Spleen (tissue), 11 donors: ENCODE measurements around the gene AKAP6. TPM values are rescaled to one million over a fixed set of nuclear protein-coding genes. Genes with fewer than 3 reads are reported as not detected.

ENCODE experiments used
- DNase-seq: peaks from one replicate; pipeline ENCODE4 v3.0.0-alpha.2; 2020
- H3K27ac ChIP-seq, 8 donors: fragments of 200-600 bp; sonication (generic) in 7 of 8; 1 replicate in 4 of 8; 2 replicates in 4 of 8; pipeline versions ENCODE4 v1.5.0 to v1.8.0; 2016 to 2021; ENCODE audit warnings: inconsistent platforms in 4 of 8, mild to moderate bottlenecking in 4 of 8, moderate library complexity in 1 of 8
- H3K27me3 ChIP-seq, 7 donors: fragments of 200-600 bp; sonication (generic) in 6 of 7; replicated peaks in 1 of 7; 1 replicate in 4 of 7; 2 replicates in 3 of 7; pipeline versions ENCODE4 v1.5.0 to v1.8.0; 2016 to 2021; ENCODE audit warnings: inconsistent platforms in 3 of 7, mild to moderate bottlenecking in 1 of 7
- H3K36me3 ChIP-seq, 6 donors: fragments of 200-600 bp; sonication (generic) in 5 of 6; 1 replicate in 4 of 6; 2 replicates in 2 of 6; pipeline versions ENCODE4 v1.5.0 to v1.8.0; 2016 to 2021; ENCODE audit warnings: inconsistent platforms in 2 of 6
- H3K4me1 ChIP-seq, 6 donors: fragments of 200-600 bp; sonication (generic) in 5 of 6; 1 replicate in 3 of 6; 2 replicates in 3 of 6; pipeline versions ENCODE4 v1.5.0 to v1.8.0; 2016 to 2021; ENCODE audit warnings: inconsistent platforms in 3 of 6
- H3K4me3 ChIP-seq, 8 donors: fragments of 200-600 bp; sonication (generic) in 7 of 8; 1 replicate in 4 of 8; 2 replicates in 4 of 8; pipeline versions ENCODE4 v1.5.0 to v1.8.0; 2016 to 2021; ENCODE audit warnings: inconsistent platforms in 4 of 8, mild to moderate bottlenecking in 4 of 8, moderate library complexity in 2 of 8
- H3K9me3 ChIP-seq, 8 donors: fragments of 200-600 bp; sonication (generic) in 7 of 8; 1 replicate in 4 of 8; 2 replicates in 4 of 8; pipeline versions ENCODE4 v1.5.0 to v1.8.0; 2016 to 2021; ENCODE audit warnings: inconsistent platforms in 4 of 8
- CTCF ChIP-seq, 11 experiments: fragments of 200-600 bp in 7 of 11; fragments of 450-650 bp in 4 of 11; sonication (generic) in 4 of 11; IDR thresholded peaks in 8 of 11; conservative IDR thresholded peaks in 3 of 11; 1 replicate in 7 of 11; 2 replicates in 4 of 11; pipeline versions ENCODE4 v1.4.0 to v1.8.0; 2016 to 2021; ENCODE audit warnings: antibody characterized with exemption in 11 of 11, inconsistent platforms in 4 of 11, mild to moderate bottlenecking in 1 of 11
- POLR2A ChIP-seq, 3 donors: fragments of 450-650 bp; IDR thresholded peaks; one replicate each; pipeline ENCODE4 v1.5.1; 2017; ENCODE audit warnings: antibody characterized with exemption in 3 of 3, mild to moderate bottlenecking in 1 of 3
- POLR2AphosphoS5 ChIP-seq, 3 donors: sonication (generic); formaldehyde crosslinking; IDR thresholded peaks; one replicate each; pipeline ENCODE4 v1.5.1; 2017; ENCODE audit warnings: antibody characterized with exemption in 3 of 3
- WGBS, 5 donors: extraction: QIAGEN DNeasy Blood & Tissue Kit in 3 of 5; methylation state at CpG; one replicate each; pipeline versions ENCODE4 v1.1.5 to v1.1.7; 2013 to 2018; 5-methylcytosine and 5-hydroxymethylcytosine counted together
- intact Hi-C: fragments of 100-400 bp; cut with DNase I; formaldehyde crosslinking; loops from one replicate; pipeline ENCODE4 v1.15.0; 2023; ENCODE audit warnings: low total_unique reads
- polyA plus RNA-seq, 3 donors: library from polyadenylated mRNA; stranded (reverse); fragments of 200-250 nt; gene quantifications; one replicate each; pipeline ENCODE4 v1.2.1, GENCODE V29; 2013
- total RNA-seq, 7 donors: library from RNA; depleted of rRNA in 3 of 7; stranded (reverse); fragments of >200 nt in 3 of 7; fragmentation: NEBNext Ultra II Directional in 4 of 7; extraction: Animal tissue kit (Norgen Biotek cat#: 25700) in 4 of 7; gene quantifications; one replicate each; pipeline versions ENCODE4 v1.1.0 to v1.2.1, GENCODE V29; 2016 to 2021
- donor health status: healthy with polysubstance abuse.
- donor health status: DM: no; HTN: no; CAD: no; lungs with moderate emphysema.
- donor health status: DM: no; HTN: no; CAD: no.
- donor health status: Bipolar disorder and iron deficiency.
- donor health status: healthy.
- donor health status: DM: no; HTN: no; CAD: no.
- donor health status: DM: yes; HTN: yes; CAD: no.

AKAP6 gene
- total and polyA plus RNA-seq, 10 donors, result 0.20 to 12.1 (median 4.8) TPM

- Histone ChIP-seq H3K27ac (no peak overlapping the region), H3K4me1 (no peaks in the 10 kb centered on the region), H3K27me3 (no peaks in the 10 kb centered on the region), H3K9me3 (peaks cover 0 to 5% (median 0%) of the 10 kb centered on the region in 8 donors), H3K36me3 (no peaks in the 10 kb centered on the region), H3K4me3 (no peak overlapping the region)
- DNase-seq, result no peak
- intact Hi-C loops, result no loop called here
- TF ChIP-seq POLR2AphosphoS5 (IDR thresholded peaks at IDR 0.05) (no peak), CTCF (IDR thresholded peaks at IDR 0.05 in 8 of 11, conservative IDR thresholded peaks at IDR 0.05 in 3 of 11) (no peak), POLR2A (IDR thresholded peaks at IDR 0.05) (no peak)
Observed at GRCh38 chr14:32764131-32764530, 435.0 kb downstream of the AKAP6 start.

- no peaks in the 10 kb centered on the region for H3K9me3 ChIP-seq
- H3K36me3 ChIP-seq, result no peaks in the 10 kb centered on the region
- H3K27me3 ChIP-seq, result no peaks in the 10 kb centered on the region
- H3K4me3 ChIP-seq, result no peak overlapping the region
- no peak for TF ChIP-seq POLR2AphosphoS5 (IDR thresholded peaks at IDR 0.05)
- TF ChIP-seq POLR2A (IDR thresholded peaks at IDR 0.05), result no peak
- TF ChIP-seq CTCF (IDR thresholded peaks at IDR 0.05 in 8 of 11, conservative IDR thresholded peaks at IDR 0.05 in 3 of 11), result no peak
- no peak overlapping the region for H3K27ac ChIP-seq
- H3K4me1 ChIP-seq, result no peaks in the 10 kb centered on the region
- DNase-seq, result no peak
- intact Hi-C loops, result no loop called here
Observed at GRCh38 chr14:32770422-32770821, 441.3 kb downstream of the AKAP6 start.

- H3K4me3 ChIP-seq, result no peak overlapping the region
- intact Hi-C loops, result no loop called here
- H3K36me3 ChIP-seq, result no peaks in the 10 kb centered on the region
- WGBS, 5 donors, result 60 to 76% (median 72%) methylated on average over 2 of the region's 2 CpGs
- H3K27me3 ChIP-seq, result no peaks in the 10 kb centered on the region
- TF ChIP-seq POLR2A (IDR thresholded peaks at IDR 0.05) (no peak), CTCF (IDR thresholded peaks at IDR 0.05 in 8 of 11, conservative IDR thresholded peaks at IDR 0.05 in 3 of 11) (no peak), POLR2AphosphoS5 (IDR thresholded peaks at IDR 0.05) (no peak)
- H3K9me3 ChIP-seq, result no peaks in the 10 kb centered on the region
- no peak overlapping the region for H3K27ac ChIP-seq
- no peaks in the 10 kb centered on the region for H3K4me1 ChIP-seq
- no peak for DNase-seq
Observed at GRCh38 chr14:32774214-32774613, 445.1 kb downstream of the AKAP6 start.

- no peaks in the 10 kb centered on the region for H3K27me3 ChIP-seq
- no peaks in the 10 kb centered on the region for H3K9me3 ChIP-seq
- H3K4me3 ChIP-seq, result no peak overlapping the region
- WGBS, 5 donors, result 67 to 88% (median 84%) methylated on average over 1 of the region's 1 CpG
- DNase-seq, result no peak
- H3K27ac ChIP-seq, result no peak overlapping the region
- intact Hi-C loops, result no loop called here
- H3K4me1 ChIP-seq, result no peaks in the 10 kb centered on the region
- H3K36me3 ChIP-seq, result no peaks in the 10 kb centered on the region
- no peak for TF ChIP-seq POLR2AphosphoS5 (IDR thresholded peaks at IDR 0.05)
- TF ChIP-seq CTCF (IDR thresholded peaks at IDR 0.05 in 8 of 11, conservative IDR thresholded peaks at IDR 0.05 in 3 of 11), result no peak
- TF ChIP-seq POLR2A (IDR thresholded peaks at IDR 0.05), result no peak
Observed at GRCh38 chr14:32779840-32780239, 450.7 kb downstream of the AKAP6 start.
